HCT116 (cell line): ENCODE measurements around the gene AGER. TPM values are rescaled to one million over a fixed set of nuclear protein-coding genes. Genes with fewer than 3 reads are reported as not detected.

ENCODE experiments used
- ATAC-seq: fragments of 200-7000 bp; cut with Tn5 transposase; 2 replicates; pipeline ENCODE4 v1.9.1; 2020; ENCODE audit warnings: mild to moderate bottlenecking, moderate library complexity
- BruUV-seq: library from RNA; stranded (reverse); fragments of 400-500 nt; replicated peaks from 2 replicates; lab custom pipeline; 2021; lab: Mats Ljungman, UMichigan
- CTCF ChIA-PET: fragments of 300-600 bp; sonication (Branson Sonifier 250); formaldehyde crosslinking; loops from one replicate; lab custom pipeline; 2021; ENCODE audit warnings: antibody characterized with exemption; lab: Charles Lee
- POLR2A ChIA-PET: fragments of 300-600, 350-600 bp; sonication (Branson Sonifier 250); formaldehyde crosslinking; loops from one replicate; lab custom pipeline; 2021; ENCODE audit warnings: antibody characterized with exemption; lab: Charles Lee
- RAD21 ChIA-PET, 2 experiments: fragments of 300-600 bp; sonication (Branson Sonifier 250); formaldehyde crosslinking; loops; one replicate each; lab custom pipeline; 2023; ENCODE audit warnings: low total read pairs in 2 of 2; ENCODE audit not compliant: uncharacterized antibody in 2 of 2, unreplicated experiment in 2 of 2, low non-redundant PET in 1 of 2; lab: Charles Lee
- DNase-seq: peaks from one replicate; pipeline ENCODE4 v3.0.0-alpha.2; 2010; ENCODE audit warnings: low read depth, low spot score
- H2AFZ ChIP-seq: fragments of 200-600 bp; shearing (Covaris generic), sonication (generic); 2 replicates; pipeline ENCODE4 v1.6.1; 2017; ENCODE audit warnings: low read depth, mixed run types, mixed read lengths, antibody characterized with exemption, low read length; ENCODE audit not compliant: poor library complexity, severe bottlenecking
- H3K27ac ChIP-seq: 2 replicates; pipeline ENCODE4 v1.5.1; 2012; ENCODE audit warnings: low read depth, low read length
- H3K27me3 ChIP-seq: fragments of 200-600 bp; sonication (generic); 2 replicates; pipeline ENCODE4 v1.6.1; 2016; ENCODE audit warnings: mixed run types, low read length, mixed read lengths; ENCODE audit not compliant: insufficient read depth
- H3K36me3 ChIP-seq, 2 experiments: fragments of 200-500 bp in 1 of 2; fragments of 200-600 bp in 1 of 2; sonication (Bioruptor generic) in 1 of 2; sonication (generic) in 1 of 2; 2 replicates each; pipeline versions ENCODE4 v1.5.1 to v1.6.1; 2014 to 2016; ENCODE audit warnings: low read length in 2 of 2, inconsistent platforms in 1 of 2, mixed read lengths in 1 of 2, mixed run types in 1 of 2; ENCODE audit not compliant: insufficient read depth in 2 of 2, control insufficient read depth in 1 of 2
- H3K4me1 ChIP-seq, 2 experiments: fragments of 200-600 bp in 1 of 2; sonication (generic) in 1 of 2; 2 replicates each; pipeline versions ENCODE4 v1.5.1 to v1.6.1; 2012 to 2017; ENCODE audit warnings: low read length in 2 of 2, inconsistent platforms in 1 of 2, mild to moderate bottlenecking in 1 of 2, mixed read lengths in 1 of 2, mixed run types in 1 of 2, moderate library complexity in 1 of 2; ENCODE audit not compliant: insufficient read depth in 2 of 2, control insufficient read depth in 1 of 2
- H3K4me2 ChIP-seq: fragments of 200-600 bp; sonication (generic); 2 replicates; pipeline ENCODE4 v1.6.1; 2017; ENCODE audit warnings: mixed run types, low read length, mixed read lengths
- H3K4me3 ChIP-seq, 2 experiments: fragments of 200-600 bp in 1 of 2; sonication (generic) in 1 of 2; replicated peaks in 1 of 2; 2 replicates each; pipeline ENCODE4 v1.5.1; 2011 to 2016; ENCODE audit warnings: low read length in 2 of 2, control low read depth in 1 of 2, low read depth in 1 of 2, mild to moderate bottlenecking in 1 of 2, mixed read lengths in 1 of 2, mixed run types in 1 of 2
- H3K79me2 ChIP-seq: fragments of 200-600 bp; sonication (generic); 2 replicates; pipeline ENCODE4 v1.6.1; 2017; ENCODE audit warnings: mild to moderate bottlenecking, mixed run types, low read length, moderate library complexity, mixed read lengths; ENCODE audit not compliant: insufficient read depth
- H3K9ac ChIP-seq: fragments of 200-600 bp; sonication (generic); 2 replicates; pipeline ENCODE4 v1.6.1; 2016; ENCODE audit warnings: low read length, mixed read lengths
- H3K9me2 ChIP-seq: fragments of 200-600 bp; sonication (generic), shearing (Covaris generic); 2 replicates; pipeline ENCODE4 v1.6.1; 2017; ENCODE audit warnings: mixed run types, mild to moderate bottlenecking, moderate library complexity; ENCODE audit not compliant: insufficient read depth
- H3K9me3 ChIP-seq, 2 experiments: fragments of 200-500 bp in 1 of 2; fragments of 200-600 bp in 1 of 2; sonication (Bioruptor generic) in 1 of 2; sonication (generic) in 1 of 2; 2 replicates each; pipeline ENCODE4 v1.6.1; 2014 to 2017; ENCODE audit warnings: low read length in 2 of 2, mixed read lengths in 2 of 2, inconsistent platforms in 1 of 2, low read depth in 1 of 2, mild to moderate bottlenecking in 1 of 2, mixed run types in 1 of 2, moderate library complexity in 1 of 2; ENCODE audit not compliant: control insufficient read depth in 1 of 2, insufficient read depth in 1 of 2
- H4K20me1 ChIP-seq: fragments of 200-600 bp; sonication (generic), shearing (Covaris generic); 2 replicates; pipeline ENCODE4 v1.6.1; 2017; ENCODE audit warnings: mixed run types, mild to moderate bottlenecking, moderate library complexity; ENCODE audit not compliant: insufficient read depth
- CEBPB ChIP-seq: IDR thresholded peaks from 2 replicates; pipeline ENCODE4 v1.6.1; 2012; ENCODE audit warnings: low read depth
- CTCF ChIP-seq, 3 experiments: fragments of 200-600 bp in 1 of 3; sonication (generic) in 1 of 3; IDR thresholded peaks in 2 of 3; conservative IDR thresholded peaks in 1 of 3; 2 replicates each; pipeline ENCODE4 v1.5.1; 2012 to 2017; ENCODE audit warnings: low read depth in 2 of 3, low read length in 2 of 3, antibody characterized with exemption in 1 of 3, borderline replicate concordance in 1 of 3, control low read depth in 1 of 3, mild to moderate bottlenecking in 1 of 3, mixed read lengths in 1 of 3, mixed run types in 1 of 3, moderate library complexity in 1 of 3; ENCODE audit not compliant: insufficient read depth in 1 of 3
- EGR1 ChIP-seq: IDR thresholded peaks from 2 replicates; pipeline ENCODE4 v1.6.1; 2012; ENCODE audit warnings: low read depth
- ELF1 ChIP-seq: IDR thresholded peaks from 2 replicates; pipeline ENCODE4 v1.6.1; 2012; ENCODE audit warnings: low read depth, borderline replicate concordance
- EZH2 ChIP-seq: fragments of 200-600 bp; sonication (generic); IDR thresholded peaks from 2 replicates; pipeline ENCODE4 v1.6.1; 2017; ENCODE audit warnings: antibody characterized with exemption, mixed run types
- EZH2phosphoT487 ChIP-seq: fragments of 200-600 bp; IDR thresholded peaks from 2 replicates; pipeline ENCODE4 v1.6.1; 2018; ENCODE audit warnings: antibody characterized with exemption, borderline replicate concordance
- FOSL1 ChIP-seq: IDR thresholded peaks from 2 replicates; pipeline ENCODE4 v1.6.1; 2012; ENCODE audit warnings: low read depth
- POLR2A ChIP-seq: IDR thresholded peaks from 2 replicates; pipeline ENCODE4 v1.7.0; 2011; ENCODE audit warnings: borderline replicate concordance; ENCODE audit not compliant: insufficient read depth, insufficient read length; ENCODE audit errors: extremely low read depth
- RAD21 ChIP-seq: IDR thresholded peaks from 2 replicates; pipeline ENCODE4 v1.6.1; 2012; ENCODE audit warnings: low read depth, mild to moderate bottlenecking
- SRF ChIP-seq: IDR thresholded peaks from 2 replicates; pipeline ENCODE4 v1.6.1; 2012; ENCODE audit warnings: low read depth
- TCF7L2 ChIP-seq: IDR thresholded peaks from 2 replicates; pipeline ENCODE4 v1.7.0; 2011; ENCODE audit warnings: borderline replicate concordance, inconsistent platforms; ENCODE audit not compliant: insufficient read depth, insufficient read length; ENCODE audit errors: extremely low read depth
- YY1 ChIP-seq: IDR thresholded peaks from 2 replicates; pipeline ENCODE4 v1.6.1; 2011; ENCODE audit warnings: low read length, low read depth, moderate library complexity, mild to moderate bottlenecking; ENCODE audit not compliant: insufficient replicate concordance; ENCODE audit errors: extremely low read depth
- ZBTB33 ChIP-seq: IDR thresholded peaks from 2 replicates; pipeline ENCODE4 v1.6.1; 2011; ENCODE audit warnings: mild to moderate bottlenecking, low read length, moderate library complexity; ENCODE audit not compliant: insufficient replicate concordance; ENCODE audit errors: extremely low read depth
- ZFX ChIP-seq: fragments of 450-650 bp; IDR thresholded peaks from 2 replicates; pipeline ENCODE4 v1.6.1; 2017
- ZNF274 ChIP-seq: fragments of 200-500 bp; sonication (Bioruptor generic); IDR thresholded peaks from 2 replicates; pipeline ENCODE4 v1.6.1; 2014; ENCODE audit warnings: mild to moderate bottlenecking, low read depth, low read length, inconsistent platforms
- intact Hi-C: fragments of 100-400 bp; cut with micrococcal nuclease; formaldehyde crosslinking; loops from 2 replicates; pipeline ENCODE4 v1.10.0; 2022
- total RNA-seq: library from RNA; stranded (reverse); gene quantifications from one replicate; pipeline ENCODE4 v1.2.1, GENCODE V29; 2021; ENCODE audit not compliant: unreplicated experiment

AGER gene
- total RNA-seq, 1 experiment from 2014 or later = 22.6 TPM

GRCh38 chr6:32178547-32179440, 5.3 kb downstream of the AGER start:
- ChIA-PET RAD21 (no interaction called here), CTCF (interaction anchor here (1.7 kb wide), 1 partner anchor 17 kb away, joined by 9 read pairs; no protein-coding TSS in a partner anchor), POLR2A (interaction anchor here (0.7 to 1.1 kb wide), 2 partner anchors 11 to 17 kb away, joined by 3 read pairs; no protein-coding TSS in a partner anchor)
- Histone ChIP-seq H2AFZ (no peak overlapping the region), H3K4me2 (peak overlapping the region; percentile 97), H3K9me3 (no peaks in the 10 kb centered on the region), H3K4me3 (peak overlapping the region; percentile 93 to 98), H3K79me2 (peaks cover 24% of the 10 kb centered on the region), H4K20me1 (no peaks in the 10 kb centered on the region), H3K36me3 (peaks cover 7 to 13% of the 10 kb centered on the region in 2 experiments; a peak in 2 of 4 replicates), H3K9me2 (no peaks in the 10 kb centered on the region), H3K4me1 (peaks cover 21 to 39% of the 10 kb centered on the region in 2 experiments), H3K27ac (peak overlapping the region; percentile 74)
- BruUV-seq = no TSS peak
- TF ChIP-seq EZH2 (no peak), EGR1 (no peak), ELF1 (no peak), ZNF274 (no peak), SRF (no peak), EZH2phosphoT487 (no peak), FOSL1 (no peak), TCF7L2 (no peak), CEBPB (no peak), RAD21 (no peak), YY1 (no peak), POLR2A (no peak), ZBTB33 (no peak), CTCF (IDR thresholded peaks at IDR 0.05 in 2 of 3, conservative IDR thresholded peaks at IDR 0.05 in 1 of 3; ENCODE audit: borderline replicate concordance in 1 of 3, insufficient read depth in 1 of 3, low read depth in 2 of 3, low read length in 2 of 3) (no peak), ZFX (no peak)
- TF ChIP-seq, all 23 proteins: peak for 0
- Histone ChIP-seq H3K9ac (peak overlapping the region; percentile 90), H3K27me3 (no peaks in the 10 kb centered on the region)
- intact Hi-C loops = loop anchor here (1.0 kb wide), 1 partner anchor 48 kb away; the partner anchor contains the start of gene FKBPL
- no peak for DNase-seq
- ATAC-seq = peak; percentile 2
